GM21723 (cell line): Measurements from ENCODE around the gene COMMD3.
A peak's percentile ranks its signal among the peaks of the same experiment; 100 is the strongest.
"Not testable (repeated sequence)": the region's sequence is repeated elsewhere in the genome, so short reads cannot be mapped to it uniquely, and the experiment has no call there.

Source experiments
- ATAC-seq: cut with Tn5 transposase; IDR thresholded peaks from one replicate; pipeline ENCODE4 v1.9.1; 2021; ENCODE audit warnings: mild to moderate bottlenecking, moderate library complexity; ENCODE audit not compliant: unreplicated experiment

COMMD3 gene

GRCh38 chr10:22338185-22338900 lies 22.2 kb downstream of the COMMD3 start:
- ATAC-seq, result no peak

DNA sequence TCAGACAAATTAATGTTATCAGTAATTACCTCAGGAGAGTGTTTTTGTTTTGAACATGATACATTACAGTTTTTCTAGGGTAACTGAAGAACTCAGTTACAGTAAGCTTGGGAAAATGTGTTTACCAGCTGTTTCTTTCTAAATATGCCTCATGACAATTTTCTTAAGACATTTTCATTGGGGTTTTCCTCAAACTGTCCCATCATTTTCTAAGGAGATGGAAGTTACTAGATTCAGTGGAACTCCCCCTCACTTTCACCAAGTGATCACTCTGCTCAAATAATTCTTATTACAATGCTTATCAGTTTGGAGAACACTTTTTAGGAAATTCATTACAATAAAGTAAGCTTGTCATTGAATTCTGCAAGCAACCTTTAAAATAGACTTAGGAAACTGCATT lies 22.7 kb downstream of the COMMD3 start:
- no peak for ATAC-seq

DNA sequence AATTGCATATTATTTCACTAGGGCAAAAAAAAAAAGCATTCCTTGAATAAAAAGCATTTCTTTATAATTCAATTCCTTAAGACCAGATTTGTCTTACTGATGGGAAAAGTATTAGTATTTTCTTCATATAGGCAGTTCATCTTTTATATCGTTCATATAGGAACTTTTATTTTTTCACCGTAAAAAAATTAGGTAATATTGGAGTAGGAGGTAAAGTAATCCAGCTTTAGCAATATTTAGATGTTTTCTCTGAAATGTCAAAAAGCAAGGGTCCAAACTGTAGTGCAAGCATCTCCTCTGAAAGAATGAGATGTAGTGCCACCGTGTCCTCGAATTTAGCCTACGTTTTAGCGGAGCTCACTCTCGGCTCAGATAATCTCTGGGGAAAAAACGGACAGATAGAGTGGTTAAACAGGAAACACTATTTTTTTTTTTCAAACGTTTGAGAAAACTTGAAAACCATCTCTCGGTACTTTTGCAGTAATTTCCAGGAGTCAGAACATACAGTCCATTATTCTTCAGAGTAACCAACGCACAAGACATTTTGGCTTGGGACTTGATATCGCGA lies 23.7 kb downstream of the COMMD3 start:
- ATAC-seq, result peak; percentile 0

- ATAC-seq, result peak; percentile 46
These were observed 24.4 kb downstream of the COMMD3 start for GRCh38 chr10:22340329-22341189.

GRCh38 chr10:22341190-22341925 lies 25.2 kb downstream of the COMMD3 start:
- ATAC-seq, result peak; percentile 20

DNA sequence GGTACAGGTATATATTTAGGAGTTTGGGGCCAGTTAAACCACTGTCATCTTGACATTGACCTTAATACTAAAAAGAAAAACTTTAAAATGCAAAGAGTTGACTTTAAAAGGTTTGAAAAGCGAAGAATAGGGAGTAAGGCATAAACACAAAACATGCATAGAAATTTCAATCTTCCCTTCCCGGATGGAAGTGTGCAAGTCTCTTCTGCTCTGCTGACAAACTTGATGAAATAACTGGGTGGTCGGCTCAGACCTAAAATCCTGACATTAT lies 25.7 kb downstream of the COMMD3 start:
- ATAC-seq, result no peak

DNA sequence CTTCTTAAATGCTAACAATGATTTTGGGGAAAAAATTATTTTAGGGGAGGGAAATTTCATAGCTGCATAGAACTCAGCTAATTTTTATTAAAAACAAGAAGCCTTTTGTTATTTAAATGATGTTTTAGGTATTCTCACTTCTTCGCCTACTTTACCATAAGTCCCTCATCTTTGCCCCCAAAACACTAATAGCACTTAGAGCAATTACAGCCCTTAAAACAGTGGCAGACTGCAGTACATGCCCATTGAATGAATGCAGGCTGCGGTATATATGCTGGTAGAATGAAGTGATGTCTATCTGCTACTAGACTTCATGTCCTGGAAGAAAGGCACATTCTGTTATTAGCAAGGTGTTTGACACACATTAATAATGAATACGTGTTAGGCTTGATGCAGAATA lies 26.2 kb downstream of the COMMD3 start:
- no peak for ATAC-seq

DNA sequence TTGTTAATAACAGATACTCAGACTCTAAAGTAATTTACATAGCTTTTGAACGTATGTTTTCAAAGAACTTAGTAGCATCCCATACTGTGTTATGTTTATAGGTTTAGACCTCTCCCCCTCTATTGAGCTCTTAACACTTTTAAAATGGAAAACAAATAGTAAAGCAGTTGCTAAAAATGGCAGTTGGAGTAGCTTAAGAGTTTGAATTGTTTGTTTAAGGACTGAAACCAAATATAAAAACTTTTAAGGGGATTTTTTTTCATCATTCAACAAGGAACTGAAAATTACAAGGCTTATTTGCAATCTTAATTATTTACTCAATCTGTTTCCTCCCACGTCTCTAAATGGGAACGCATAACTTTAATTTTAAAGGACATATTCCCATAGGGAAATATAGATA lies 27.5 kb downstream of the COMMD3 start:
- no peak for ATAC-seq

- ATAC-seq, result no peak
These were observed 28.1 kb downstream of the COMMD3 start for GRCh38 chr10:22344249-22344648.

GRCh38 chr10:22344781-22345300 lies 28.7 kb downstream of the COMMD3 start:
- no peak for ATAC-seq

DNA sequence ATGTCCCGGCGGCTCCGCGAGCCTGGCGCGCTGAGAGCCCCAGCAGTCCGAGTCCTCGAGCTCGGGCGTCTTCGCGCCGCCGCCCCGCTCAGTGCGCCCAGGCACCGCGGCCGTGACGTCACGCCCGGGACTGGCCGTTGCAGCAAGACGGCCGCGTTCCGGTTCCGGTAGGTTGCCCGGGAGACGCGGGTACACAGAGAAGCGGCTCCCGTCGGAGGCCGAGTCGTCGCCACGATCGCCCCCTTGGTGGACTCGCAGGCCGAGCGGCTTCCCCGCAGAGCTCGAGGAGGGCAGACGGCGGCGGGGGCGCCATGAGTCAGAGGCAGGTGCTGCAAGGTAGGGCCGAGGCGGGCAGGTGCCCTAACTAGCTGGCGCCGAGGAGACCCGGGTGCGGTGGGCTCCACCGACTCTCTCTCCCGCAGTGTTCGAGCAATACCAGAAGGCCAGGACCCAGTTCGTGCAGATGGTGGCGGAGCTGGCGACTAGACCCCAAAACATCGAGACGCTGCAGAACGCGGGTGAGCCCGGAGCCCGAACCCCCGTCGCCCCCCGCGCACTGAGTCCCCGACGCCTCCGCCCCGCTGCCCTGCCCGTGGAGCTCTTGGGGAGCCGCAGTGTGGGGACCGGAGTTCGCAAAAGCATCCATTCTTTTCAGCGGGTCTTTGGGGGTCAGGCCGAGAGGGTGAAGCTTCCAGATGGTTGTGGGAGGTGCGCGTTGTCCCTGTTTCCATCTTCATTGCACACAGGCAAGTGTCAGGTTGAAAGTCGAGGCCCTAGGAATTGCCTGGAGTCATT lies 29.3 kb downstream of the COMMD3 start, which contains the start of gene SPAG6:
Gene SPAG6 (plus strand): TSS at position 196 of the 795 bp plus-strand sequence. CDS start 116 bp downstream, at position 312.
- peak; percentile 33 for ATAC-seq

DNA sequence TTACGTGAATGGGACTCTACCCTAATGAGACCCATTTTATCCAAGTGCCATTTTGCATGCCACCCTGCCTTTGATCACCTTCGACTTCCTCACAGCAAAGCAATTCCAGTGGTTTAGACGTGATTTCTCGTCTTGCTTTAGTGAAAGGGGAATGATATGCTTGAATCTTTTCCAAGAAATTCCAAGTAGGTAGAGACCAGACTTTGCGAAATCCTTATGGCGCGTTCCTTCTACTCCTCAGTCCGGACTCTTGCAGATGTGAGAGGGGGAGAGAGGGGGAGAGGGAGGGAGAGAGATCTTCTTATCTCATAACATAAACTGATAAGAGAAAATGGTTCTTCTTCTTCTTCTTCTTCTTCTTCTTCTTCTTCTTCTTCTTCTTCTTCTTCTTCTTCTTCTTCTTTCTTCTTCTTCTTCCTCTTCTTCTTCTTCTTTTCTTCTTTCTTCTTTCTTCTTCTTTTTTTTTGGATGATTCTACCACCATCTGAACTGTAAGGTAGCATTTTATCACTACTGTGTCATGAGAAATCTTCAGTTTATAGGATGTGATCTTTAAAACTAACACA lies 30.0 kb downstream of the COMMD3 start:
- no peak for ATAC-seq

GRCh38 chr10:22349755-22350154 lies 33.6 kb downstream of the COMMD3 start:
- no peak for ATAC-seq

- ATAC-seq, result no peak
These were observed 35.0 kb downstream of the COMMD3 start for GRCh38 chr10:22351131-22351703.

DNA sequence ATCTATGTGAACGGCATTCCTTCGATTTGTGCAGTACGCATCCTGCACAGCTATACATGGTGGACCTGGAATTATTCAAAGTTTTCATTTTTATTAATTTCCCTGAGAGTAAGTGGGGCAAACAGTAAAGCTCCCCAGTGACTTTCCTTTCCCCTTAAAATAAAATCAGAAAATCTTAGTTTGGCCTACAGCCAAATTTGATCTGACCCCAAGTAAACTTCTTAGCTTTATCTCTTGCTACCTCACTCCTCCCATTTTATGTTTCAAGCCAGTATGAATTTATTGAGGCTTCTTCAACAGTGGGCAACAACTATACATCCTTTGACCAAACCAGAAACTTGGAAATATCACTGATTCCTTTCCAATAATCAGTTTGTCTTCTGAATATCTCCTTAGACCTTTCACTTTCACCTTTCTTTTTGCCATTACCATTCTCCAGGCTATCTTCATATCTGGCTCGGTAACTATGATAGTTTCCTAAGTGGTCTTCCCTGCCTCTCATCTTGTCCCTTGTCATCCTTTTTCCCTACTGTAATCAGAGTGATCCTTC lies 40.2 kb downstream of the COMMD3 start:
- no peak for ATAC-seq

DNA sequence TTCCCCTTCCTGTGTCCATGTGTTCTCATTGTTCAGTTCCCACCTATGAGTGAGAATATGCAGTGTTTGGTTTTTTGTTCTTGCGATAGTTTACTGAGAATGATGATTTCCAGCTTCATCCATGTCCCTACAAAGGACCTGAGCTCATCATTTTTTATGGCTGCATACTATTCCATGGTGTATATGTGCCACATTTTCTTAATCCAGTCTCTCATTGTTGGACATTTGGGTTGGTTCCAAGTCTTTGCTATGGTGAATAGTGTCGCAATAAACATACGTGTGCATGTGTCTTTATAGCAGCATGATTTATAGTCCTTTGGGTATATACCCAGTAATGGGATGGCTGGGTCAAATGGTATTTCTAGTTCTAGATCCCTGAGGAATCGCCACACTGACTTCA lies 41.6 kb downstream of the COMMD3 start:
- ATAC-seq, result not testable (repeated sequence)

DNA sequence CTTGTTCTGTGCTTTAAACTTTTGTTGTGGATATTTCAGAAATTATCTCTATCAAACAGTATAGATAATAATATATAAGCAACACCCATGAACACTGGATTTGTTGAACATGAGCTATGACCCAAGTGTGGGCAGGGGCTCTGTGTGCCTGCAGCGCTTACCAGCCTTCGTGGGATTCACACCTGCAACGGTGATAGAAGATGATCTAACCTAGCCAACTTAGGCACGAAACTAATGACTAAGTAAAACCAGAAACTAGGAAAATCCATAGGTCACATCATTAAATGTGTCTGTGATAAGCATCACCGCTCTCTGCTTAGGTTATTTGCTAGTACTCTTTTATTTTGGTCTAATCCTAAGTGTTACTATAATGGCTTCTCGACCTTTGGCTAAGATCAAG lies 47.1 kb downstream of the COMMD3 start:
- ATAC-seq, result no peak

- ATAC-seq, result no peak
These were observed 48.4 kb downstream of the COMMD3 start for GRCh38 chr10:22364407-22365140.

GRCh38 chr10:22365233-22365632 lies 49.0 kb downstream of the COMMD3 start:
- peak; percentile 57 for ATAC-seq
